Fibroblast of lung (primary cell): ENCODE measurements around the gene ARMC5.

Experiments used
- CTCF ChIP-seq, 2 donors: IDR thresholded peaks in 1 of 2; conservative IDR thresholded peaks in 1 of 2; 1 replicate in 1 of 2; 2 replicates in 1 of 2; pipeline ENCODE4 v1.5.1; 2011 to 2012; ENCODE audit warnings: low read length in 2 of 2, control low read depth in 1 of 2, inconsistent platforms in 1 of 2, low read depth in 1 of 2, mild to moderate bottlenecking in 1 of 2
- EZH2 ChIP-seq: IDR thresholded peaks from 2 replicates; pipeline ENCODE4 v1.5.1; 2012; ENCODE audit warnings: low read length, control low read depth, mild to moderate bottlenecking; ENCODE audit errors: missing control alignments

GRCh38 chr16:31474173-31474714, 14.9 kb downstream of the ARMC5 start:
- TF ChIP-seq CTCF (conservative IDR thresholded peaks at IDR 0.05 in 1 of 2, IDR thresholded peaks at IDR 0.05 in 1 of 2; ENCODE audit: low read depth in 1 of 2, low read length in 2 of 2) (no peak), EZH2 (no peak)
